Stimulated activated CD8-positive, alpha-beta memory T cell treated with anti-CD3 and anti-CD28 coated beads, Interleukin-7, amount 100 ng/mL, for 4 hours (primary cell): ENCODE data around the gene HRH1.
"Not testable (repeated sequence)": the region's sequence is repeated elsewhere in the genome, so short reads cannot be mapped to it uniquely, and the experiment has no call there.

Experiments
- DNase-seq, 2 donors: peaks; one replicate each; pipeline ENCODE4 v3.0.0-alpha.2; 2020; ENCODE audit warnings: low read depth in 2 of 2

Gene HRH1

DNA sequence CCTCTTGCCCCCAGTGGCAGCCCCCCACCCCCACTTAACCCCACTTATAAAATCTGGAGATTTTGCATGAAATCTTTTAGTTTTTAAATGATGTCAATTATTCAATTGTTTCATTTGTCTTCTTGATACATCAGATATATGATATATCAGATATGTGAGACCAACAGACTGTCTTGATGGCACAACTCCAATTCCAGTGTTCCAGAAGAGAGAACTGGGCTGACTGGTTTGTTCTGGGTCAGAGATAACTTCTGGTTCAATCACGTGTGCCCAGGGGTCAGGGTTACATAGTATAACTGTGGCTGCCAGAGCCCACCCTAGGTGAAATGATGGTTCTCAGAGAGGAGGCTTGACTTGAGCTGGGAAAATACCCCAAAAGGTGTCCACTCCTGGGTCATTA, 85.5 kb downstream of the HRH1 start:
- DNase-seq: no peak

DNA sequence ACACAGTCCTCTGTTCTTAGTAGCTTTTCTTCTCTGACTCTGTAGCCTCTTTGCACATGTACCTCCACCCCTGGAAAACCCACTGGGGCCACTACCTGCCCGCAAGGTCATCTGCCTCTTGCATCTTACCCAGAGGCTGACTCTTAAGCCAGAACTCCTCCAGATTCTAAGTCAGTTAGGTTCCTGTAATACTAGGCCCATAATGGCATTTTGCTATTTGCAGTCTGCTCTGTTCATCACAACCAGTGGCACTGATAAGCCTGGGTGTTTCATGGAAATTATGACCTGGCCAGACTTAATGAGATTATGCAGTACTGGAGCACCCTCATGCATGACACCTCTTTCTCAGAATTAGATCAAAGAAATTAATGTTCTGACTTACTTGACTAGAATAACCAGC, 86.2 kb downstream of the HRH1 start:
- DNase-seq: peak in 1 of 2 donors; percentile 18

DNA sequence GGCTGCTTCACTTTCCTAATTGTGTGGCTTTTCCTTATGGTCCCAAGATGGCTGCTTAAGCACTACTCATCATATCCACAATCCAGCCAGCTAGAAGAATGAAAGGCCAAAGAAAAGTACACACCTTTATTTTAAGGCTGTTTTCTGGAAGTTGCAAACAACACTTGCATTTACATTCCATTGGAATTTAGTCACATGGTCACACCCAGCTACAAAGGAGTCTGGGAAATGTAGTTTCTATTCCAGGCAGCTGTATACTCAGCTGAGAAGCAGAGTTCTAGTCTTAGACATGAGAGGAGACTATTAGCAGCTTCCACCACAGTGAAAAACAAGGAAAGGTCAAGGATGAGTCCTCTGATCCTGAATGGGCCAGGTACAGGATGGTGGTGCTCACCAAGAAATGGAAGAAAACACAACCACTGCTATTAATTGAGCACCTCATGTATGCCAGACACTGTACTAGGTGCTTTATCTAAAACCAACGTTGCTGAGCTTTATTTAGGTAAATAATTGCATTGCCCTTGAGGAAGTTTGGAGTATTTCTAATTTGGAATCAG, 89.9 kb downstream of the HRH1 start:
- no peak for DNase-seq

DNA sequence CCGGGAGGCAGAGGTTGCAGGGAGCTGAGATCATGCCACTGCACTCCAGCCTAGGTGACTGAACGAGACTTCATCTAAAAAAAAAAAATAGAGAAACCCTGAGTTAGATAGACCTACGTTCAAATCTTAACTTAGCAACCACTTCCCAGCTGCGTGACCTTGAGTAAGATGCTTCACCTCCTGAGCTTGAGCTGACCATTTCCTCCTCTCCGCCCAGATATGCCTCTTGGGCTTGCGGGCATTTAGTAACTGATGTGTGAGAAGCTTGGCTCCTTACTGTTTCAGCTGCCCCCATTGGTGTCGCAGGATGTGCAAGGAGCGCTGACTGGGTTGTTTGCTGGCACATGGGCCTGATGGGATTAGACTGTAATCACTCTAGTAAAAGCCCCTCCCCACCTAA, 91.0 kb downstream of the HRH1 start:
- no peak for DNase-seq

DNA sequence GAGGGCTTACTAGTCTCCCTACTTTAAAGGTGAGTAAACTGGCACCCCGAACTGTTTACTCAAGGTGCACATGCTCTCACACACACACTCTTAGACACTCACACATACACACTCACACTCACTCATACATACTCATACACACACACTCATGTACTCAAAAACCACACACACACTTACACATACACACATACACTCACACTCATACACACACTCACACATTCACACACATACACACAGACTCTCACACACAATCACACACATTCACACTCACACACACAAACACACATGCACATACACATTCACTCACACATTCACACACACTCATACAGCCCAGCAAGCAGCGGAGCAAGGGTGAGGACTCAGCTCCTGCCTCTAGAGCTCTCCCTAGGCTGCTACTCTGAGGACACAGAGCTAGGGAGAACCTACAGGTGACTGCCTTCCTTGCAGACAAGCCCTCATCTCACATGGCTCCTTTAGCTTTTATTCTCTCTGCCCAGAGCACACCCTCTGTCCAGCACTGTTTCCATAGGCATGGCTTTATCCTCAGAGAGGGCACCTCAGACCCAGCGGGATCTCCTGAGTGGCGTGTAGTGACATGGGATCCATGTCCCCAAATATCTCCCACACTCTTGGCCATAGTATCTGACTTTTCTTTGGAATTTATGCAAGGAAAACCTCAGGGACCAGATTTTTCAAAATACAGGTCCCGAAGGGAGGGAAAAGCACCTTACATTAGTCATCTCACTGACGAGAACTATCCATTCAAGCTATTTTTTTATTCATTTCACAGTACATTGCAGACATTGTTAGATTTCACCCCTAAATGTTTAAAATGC, 91.8 kb downstream of the HRH1 start:
- no peak for DNase-seq

DNA sequence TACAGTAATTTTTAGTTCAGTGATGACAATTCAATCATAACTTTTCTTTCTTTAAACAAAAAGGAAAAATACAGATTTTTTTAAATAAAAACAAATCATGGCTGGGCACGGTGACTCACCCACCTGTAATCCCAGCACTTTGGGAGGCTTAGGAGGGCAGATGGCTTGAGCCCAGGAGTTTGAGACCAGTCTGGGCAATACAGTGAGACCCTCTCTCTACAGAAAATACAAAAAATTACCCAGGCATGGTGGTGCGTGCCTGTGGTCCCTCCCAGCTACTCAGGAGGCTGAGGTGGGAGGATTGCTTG, 92.3 kb downstream of the HRH1 start:
- no peak for DNase-seq

DNA sequence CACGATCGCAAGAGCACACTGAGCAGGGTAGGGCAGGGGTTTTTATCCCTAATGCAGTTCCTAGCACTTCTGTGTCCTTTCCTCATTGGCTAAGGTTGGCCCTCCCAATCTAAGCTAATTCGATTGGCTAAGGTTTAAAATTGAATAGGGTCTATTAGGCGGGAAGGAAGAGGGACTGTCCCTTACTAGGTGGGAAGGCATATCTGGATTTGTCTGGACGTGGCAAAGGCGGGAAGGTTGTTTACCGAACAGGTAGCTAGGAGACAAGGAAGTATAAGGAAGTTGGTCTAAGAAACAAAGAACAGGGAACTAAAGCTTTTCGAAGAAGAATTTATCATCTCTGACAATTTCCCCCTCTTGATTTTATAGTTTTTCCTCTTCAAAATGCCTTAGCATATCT, 93.1 kb downstream of the HRH1 start:
- no peak for DNase-seq

DNA sequence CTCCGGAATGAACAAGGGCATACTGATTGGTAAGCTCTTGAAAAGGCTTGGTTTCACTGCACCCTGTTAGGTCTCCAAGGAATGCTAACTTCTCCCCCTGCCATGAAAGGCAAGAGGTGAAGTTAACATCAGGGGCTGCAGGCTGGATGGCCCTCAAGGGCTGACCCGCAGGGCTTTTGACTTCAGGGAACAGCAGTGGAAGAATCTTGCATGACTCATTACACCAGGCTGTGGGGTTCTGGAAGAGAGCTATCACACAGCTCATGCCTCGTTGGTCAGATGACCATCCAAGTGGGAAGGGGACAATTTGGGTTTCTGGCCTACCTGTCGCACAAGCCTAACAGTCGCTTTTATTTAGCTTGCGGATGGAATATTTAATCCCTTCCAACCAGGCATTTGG, 94.3 kb downstream of the HRH1 start:
- no peak for DNase-seq

DNA sequence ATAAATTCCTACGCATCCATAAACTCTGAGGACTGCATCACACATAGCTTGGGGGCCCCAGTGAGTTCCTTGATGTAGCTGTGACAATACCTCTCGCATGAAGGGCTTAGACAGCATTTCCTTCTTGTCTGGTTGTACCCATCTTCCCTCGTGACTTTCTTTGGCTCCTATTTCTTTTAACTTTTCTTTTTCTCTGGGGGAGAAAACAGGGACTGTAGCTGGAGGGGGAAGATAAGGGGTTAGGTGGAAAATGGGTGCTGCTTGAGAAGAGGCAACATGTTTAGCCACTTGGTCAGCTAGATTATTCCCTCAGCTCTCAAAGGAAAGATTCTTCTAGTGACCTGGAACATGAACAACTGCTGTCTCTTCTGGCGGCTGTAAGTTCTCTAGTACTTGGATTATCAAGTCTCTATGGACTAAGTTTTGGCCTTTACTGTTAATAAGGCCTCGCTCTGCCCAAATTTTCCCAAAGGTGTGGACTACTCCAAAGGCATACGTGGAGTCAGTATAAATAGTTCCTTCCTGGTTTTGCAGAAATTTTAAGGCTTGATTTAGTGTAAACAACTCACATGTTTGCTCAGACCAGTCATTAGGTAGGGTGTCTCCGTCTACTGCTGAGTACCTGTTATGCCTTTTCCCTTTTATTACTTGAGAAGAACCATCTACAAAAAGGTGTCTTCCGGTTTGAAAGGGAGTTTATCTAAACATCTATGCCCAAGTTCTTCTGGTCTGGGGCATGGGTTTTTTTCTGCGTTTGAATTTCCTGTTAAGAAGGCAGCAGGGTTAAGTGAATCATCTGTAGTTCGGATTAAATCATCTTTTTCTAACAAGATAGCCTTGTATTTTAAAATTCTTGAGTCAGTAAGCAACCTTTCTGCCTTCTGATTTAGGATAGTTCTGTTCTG, 96.9 kb downstream of the HRH1 start:
- peak in 1 of 2 donors; percentile 8 for DNase-seq

DNA sequence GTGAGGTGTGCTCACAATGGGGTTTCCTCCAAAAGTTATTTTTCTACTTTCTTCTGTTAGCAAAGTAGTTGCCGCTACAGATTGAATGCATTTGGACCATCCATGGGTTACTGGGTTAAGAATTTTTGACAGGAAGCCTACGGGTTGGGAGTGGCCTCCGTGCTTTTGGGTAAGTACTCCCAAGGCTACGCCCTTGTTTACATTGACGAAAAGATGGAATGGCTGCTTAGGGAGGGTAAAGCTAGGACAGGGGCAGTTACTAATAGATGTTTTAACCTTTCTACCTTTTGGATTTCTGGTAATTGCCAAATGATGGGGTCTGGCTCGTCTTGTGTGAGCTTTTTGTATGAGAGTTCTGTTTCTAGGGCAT, 97.5 kb downstream of the HRH1 start:
- DNase-seq: no peak

DNA sequence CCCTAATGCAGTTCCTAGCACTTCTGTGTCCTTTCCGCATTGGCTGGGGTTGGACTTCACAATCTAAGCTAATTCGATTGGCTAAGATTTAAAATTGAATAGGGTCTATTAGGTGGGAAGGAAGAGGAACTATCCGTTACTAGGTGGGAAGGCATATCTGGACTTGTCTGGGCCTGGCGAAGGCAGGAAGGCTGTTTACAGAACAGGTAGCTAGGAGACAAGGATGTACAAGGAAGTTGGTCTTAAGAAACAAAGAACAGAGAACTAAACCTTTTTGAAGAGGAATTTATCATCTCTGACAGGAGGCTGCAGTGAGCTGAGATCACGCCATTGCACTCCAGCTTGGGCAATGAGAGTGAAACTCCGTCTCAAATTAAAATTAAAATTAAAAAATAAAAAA, 100.6 kb downstream of the HRH1 start:
- no peak for DNase-seq

DNA sequence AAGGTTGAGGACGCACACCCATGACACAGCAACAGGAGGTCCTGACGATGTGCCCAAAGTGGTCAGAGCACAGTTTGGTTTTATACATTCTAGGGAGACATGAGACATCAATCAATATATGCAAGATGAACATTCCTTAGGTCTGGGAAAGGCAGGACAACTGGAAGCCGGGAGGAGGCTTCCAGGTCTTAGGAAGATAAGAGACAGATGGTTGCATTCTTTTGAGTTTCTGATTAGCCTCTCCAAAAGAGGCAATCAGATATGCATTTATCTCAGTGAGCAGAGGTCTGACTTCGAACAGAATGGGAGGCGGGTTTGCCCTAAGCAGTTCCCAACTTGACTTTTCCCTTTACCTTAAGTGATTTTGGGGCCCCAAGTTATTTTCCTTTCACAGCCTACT, 101.2 kb downstream of the HRH1 start:
- DNase-seq: not testable (repeated sequence)

DNA sequence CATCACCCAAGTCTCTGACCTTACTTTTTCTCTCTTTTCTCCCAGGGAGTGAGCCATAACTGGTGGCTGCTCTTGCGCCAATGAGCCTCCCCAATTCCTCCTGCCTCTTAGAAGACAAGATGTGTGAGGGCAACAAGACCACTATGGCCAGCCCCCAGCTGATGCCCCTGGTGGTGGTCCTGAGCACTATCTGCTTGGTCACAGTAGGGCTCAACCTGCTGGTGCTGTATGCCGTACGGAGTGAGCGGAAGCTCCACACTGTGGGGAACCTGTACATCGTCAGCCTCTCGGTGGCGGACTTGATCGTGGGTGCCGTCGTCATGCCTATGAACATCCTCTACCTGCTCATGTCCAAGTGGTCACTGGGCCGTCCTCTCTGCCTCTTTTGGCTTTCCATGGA, 104.7 kb downstream of the HRH1 start:
- no peak for DNase-seq

DNA sequence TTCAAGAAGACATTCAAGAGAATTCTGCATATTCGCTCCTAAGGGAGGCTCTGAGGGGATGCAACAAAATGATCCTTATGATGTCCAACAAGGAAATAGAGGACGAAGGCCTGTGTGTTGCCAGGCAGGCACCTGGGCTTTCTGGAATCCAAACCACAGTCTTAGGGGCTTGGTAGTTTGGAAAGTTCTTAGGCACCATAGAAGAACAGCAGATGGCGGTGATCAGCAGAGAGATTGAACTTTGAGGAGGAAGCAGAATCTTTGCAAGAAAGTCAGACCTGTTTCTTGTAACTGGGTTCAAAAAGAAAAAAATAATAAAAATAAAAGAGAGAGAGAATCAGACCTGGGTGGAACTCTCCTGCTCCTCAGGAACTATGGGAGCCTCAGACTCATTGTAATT, 106.2 kb downstream of the HRH1 start:
- DNase-seq: no peak

DNA sequence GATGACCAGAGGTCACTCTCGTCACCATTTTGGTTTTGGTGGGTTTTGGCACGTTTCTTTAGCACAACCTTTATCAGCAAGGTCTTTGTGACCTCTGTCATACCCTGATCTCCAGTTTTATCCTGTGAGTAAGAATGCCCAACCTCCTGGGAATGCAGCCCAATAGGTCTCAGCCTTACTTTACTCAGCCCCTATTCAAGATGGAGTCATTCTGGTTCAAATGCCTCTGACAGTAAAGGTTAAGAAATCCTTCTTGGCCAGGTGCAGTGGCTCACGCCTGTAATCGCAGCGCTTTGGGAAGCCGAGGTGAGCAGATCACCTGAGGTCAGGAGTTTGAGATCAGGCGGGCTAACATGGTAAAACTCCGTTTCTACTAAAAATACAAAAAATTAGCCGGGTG, 114.7 kb downstream of the HRH1 start:
- DNase-seq: no peak

DNA sequence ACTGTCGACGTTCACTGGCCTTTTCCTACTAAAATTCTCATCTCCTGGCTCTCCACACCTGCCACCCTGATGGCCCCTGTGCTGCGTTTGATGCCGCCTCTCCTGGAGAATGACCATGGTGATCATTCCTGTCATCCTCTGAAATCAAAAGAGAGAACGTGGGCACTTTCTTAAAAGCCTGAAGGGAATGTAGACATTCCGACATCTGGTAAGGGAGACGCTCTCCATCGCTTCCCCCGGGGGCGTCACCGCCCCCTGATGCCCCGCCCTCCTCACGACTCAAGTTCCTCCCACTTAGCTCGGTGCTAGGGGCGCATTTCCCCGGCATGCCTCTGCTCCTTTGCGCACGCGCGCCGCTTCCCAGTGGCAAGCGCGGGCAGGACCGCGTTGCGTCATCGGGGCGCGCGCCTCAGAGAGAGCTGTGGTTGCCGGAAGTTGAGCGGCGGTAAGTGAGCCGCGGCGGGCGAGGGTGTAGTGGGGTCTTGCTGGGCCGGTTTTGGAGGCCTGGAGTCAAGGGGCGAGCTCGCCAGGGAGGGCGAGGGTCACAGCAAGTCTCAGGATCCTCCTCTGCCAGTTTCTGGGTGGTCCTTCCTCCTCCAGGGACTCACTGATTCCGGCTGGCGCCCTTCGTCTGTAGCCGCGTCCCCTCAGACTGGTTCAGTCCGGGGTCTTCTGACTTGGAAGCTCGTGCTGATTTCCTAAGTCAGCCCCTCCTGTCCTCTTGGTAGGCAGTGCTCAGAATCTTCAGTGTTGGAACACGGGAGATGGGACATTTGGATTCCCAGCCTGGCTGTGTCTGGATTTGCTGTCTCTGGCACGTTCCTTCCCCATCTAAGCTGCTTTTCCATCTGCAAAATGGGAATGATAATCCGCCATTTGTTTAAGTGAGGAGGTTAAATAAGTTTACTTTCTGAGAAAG, 118.0 kb downstream of the HRH1 start, which contains the start of gene ATG7:
Gene ATG7, plus strand, starts transcription at position 412 of the 919 bp plus-strand sequence. CDS start 26,299 bp downstream, outside the sequence.
- DNase-seq: peak; percentile 93 to 97

DNA sequence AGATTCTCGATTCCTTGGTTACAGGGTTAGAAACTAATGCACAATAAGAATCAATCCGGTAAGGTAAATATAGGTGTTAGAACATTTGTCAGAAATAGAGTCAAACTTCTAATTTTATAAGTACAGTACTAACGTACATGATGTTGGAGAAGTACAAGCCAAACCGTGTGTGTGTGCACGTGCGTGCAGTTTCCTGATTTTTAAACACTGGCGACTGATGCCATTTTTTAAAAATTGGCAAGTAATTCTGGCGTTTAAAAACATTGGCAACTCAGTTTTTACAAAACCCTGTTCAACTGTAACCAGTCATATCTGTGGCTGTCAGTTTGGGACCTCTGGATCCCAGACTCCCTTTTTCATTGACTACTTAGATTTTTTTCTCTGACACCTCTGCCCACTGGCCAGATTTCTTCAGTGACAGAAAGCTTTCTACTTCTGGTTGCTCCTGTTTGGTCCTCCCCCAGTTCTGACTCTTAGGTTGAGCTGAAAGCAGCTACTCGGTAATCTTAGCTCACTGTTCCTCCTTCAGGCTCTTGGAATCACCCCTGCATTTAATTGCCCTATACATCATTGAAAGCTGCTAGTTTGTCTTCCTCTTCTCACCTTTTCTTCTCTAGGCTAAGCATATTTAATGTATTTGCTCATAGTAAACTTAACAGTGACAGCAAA, 118.7 kb downstream of the HRH1 start:
- DNase-seq: no peak

DNA sequence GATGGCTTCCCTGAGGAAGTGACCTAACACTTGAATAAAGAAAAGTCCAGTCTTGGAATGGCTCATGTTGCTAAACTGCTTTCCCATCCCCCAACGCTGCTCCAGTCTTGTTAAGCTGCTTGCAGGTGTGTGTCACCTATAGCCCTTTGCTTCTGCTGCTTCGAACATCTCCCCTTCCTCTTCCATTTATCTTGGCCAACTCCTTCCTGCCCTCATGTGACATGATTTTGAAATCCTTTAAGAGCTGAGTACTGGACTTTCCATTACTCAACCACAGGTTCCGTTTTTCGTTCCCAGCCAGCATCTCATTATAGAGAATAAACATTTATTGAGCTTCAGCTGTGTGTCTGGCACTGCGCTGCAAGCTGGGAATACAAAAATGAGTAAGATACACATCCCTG, 119.6 kb downstream of the HRH1 start:
- DNase-seq: no peak

DNA sequence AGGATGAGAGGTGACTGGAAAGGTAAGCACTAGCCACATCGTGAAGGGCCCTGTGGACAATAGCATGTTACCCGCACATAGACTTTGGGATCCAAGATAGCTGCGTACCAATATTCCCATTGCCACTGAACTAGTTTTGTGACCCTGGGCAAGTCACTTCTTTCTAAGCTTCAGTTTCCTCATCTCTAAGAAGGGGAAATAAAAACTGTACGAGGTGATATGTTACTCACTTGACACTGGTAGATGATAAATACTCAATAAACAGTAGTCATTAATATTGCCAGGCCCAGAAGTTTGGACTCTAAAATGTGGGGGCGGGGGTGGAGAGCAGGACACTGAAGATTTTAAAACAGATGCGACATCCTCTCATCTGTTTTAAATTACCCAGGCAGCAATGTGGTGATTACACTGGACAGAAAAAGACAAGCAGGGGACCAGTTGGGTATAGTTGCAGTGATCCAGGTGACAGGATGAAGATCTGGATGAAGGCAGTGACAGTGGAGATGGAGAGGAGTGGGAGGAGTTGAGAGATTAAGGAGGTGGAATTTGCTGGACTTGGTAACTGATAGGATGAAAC, 120.4 kb downstream of the HRH1 start:
- no peak for DNase-seq

DNA sequence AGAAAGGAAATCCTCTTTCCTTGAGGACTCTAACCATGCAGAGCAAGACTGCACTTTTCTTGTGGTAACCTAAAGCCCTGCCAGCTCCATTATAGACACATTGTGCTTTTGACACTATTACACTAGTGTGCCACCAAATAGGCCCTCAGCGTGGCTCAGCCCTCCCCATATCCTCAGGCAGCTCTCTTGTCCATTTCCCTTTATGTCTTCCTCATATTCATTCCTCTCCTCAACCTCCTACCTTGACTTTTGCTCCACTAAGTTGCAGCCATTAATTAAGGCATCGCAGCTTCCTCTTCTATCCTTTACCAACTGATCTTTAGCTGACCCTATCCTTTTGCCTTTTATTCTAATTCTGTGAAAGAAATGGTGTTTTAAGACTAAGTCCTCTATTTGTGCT, 121.6 kb downstream of the HRH1 start:
- DNase-seq: no peak

DNA sequence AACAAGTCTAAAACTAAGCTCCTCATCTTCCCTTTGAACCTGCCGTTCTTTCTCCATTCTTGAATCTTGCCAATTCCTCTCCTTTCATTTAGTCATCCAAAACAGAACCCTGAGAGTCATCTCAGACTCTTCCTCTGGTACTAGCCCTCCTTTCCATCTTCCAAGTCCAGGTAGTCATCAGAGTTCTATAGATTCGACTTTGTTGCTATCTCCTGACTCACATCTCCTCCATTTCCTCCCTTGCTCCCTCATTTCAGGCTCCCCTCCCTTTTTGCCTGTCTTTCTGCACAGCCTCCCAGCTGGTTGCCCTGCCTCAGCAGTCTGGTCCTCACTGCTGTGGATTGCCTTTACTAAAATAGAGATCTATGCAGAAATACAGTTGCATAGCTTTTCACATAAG, 122.6 kb downstream of the HRH1 start:
- no peak for DNase-seq
